ENCODE results near the gene TNFRSF19. TPM values are rescaled to one million over a fixed set of nuclear protein-coding genes. Genes with fewer than 3 reads are reported as not detected.

TNFRSF19 gene
- total and polyA plus RNA-seq, 2 of the 4 experiments (the other 2 are of a cell fraction), result 18.6 to 26.3 TPM

- H3K23ac ChIP-seq (ENCODE audit: low read depth, low read length), result no peak overlapping the region
- H3K27me3 ChIP-seq (ENCODE audit: control insufficient read depth, insufficient read depth, low read length), result no peaks in the 10 kb centered on the region
- ATAC-seq (ENCODE audit: low read depth), result no peak
- no peak overlapping the region for H3K18ac ChIP-seq (ENCODE audit: low read depth, low read length)
- H3K9me3 ChIP-seq (ENCODE audit: control insufficient read depth, insufficient read depth, low read length), result no peaks in the 10 kb centered on the region
- H4K20me1 ChIP-seq (ENCODE audit: insufficient read depth, low read length), result no peaks in the 10 kb centered on the region
- no peak overlapping the region for H2AK9ac ChIP-seq (replicated peaks; ENCODE audit: low read depth, low read length, poor library complexity)
- H4K8ac ChIP-seq (ENCODE audit: low read depth in 2 of 2, low read length in 2 of 2), result no peak overlapping the region
- peaks cover 2% of the 10 kb centered on the region; the same call in 1 of the 2 replicates for H3K4me1 ChIP-seq (ENCODE audit: control insufficient read depth, insufficient read depth, low read length)
- H2BK20ac ChIP-seq (ENCODE audit: low read depth, low read length), result no peak overlapping the region
- peaks cover 34% of the 10 kb centered on the region for H3K36me3 ChIP-seq (ENCODE audit: control insufficient read depth, insufficient read depth, low read length)
- no peak overlapping the region for H3K56ac ChIP-seq (ENCODE audit: extremely low read depth, insufficient read depth, low read length)
- H2AK5ac ChIP-seq (ENCODE audit: low read depth, low read length), result no peak overlapping the region
- H2BK120ac ChIP-seq (ENCODE audit: low read depth, low read length), result no peak overlapping the region
- in situ Hi-C loops (cut with MboI; ENCODE audit: low sequenced_read_pairs) (no loop called here), dilution Hi-C loops (cut with HindIII; ENCODE audit: low sequenced_read_pairs, unreplicated experiment) (no loop called here), intact Hi-C loops (cut with micrococcal nuclease) (no loop called here)
- no peak overlapping the region for H3K4me2 ChIP-seq (ENCODE audit: low read depth, low read length)
- H3K9me1 ChIP-seq (ENCODE audit: insufficient read depth, low read length), result peaks cover 14% of the 10 kb centered on the region
- H3K9ac ChIP-seq (ENCODE audit: low read depth, low read length), result no peak overlapping the region
- ChIA-PET POLR2A (ENCODE audit: unreplicated experiment) (no interaction called here), CTCF (no interaction called here)
- H3K4ac ChIP-seq (ENCODE audit: low read depth, low read length), result no peak overlapping the region
- TF ChIP-seq RAD21 (IDR thresholded peaks at IDR 0.05; ENCODE audit: low read length), result no peak
- TF ChIP-seq SMC3 (IDR thresholded peaks at IDR 0.05; ENCODE audit: low read depth, low read length), result no peak
- no peak for TF ChIP-seq CTCF (conservative IDR thresholded peaks at IDR 0.05; ENCODE audit: low read depth, low read length)
- no peak for TF ChIP-seq BHLHE40 (IDR thresholded peaks at IDR 0.05; ENCODE audit: low read depth, low read length)
- TF ChIP-seq RCOR1 (IDR thresholded peaks at IDR 0.05; ENCODE audit: insufficient replicate concordance, low read length), result no peak
- no peak overlapping the region for H4K91ac ChIP-seq (ENCODE audit: insufficient read depth, low read depth, low read length)
- peaks cover 4 to 19% of the 10 kb centered on the region in 2 experiments for H3K79me1 ChIP-seq (ENCODE audit: low read depth in 1 of 2, low read length in 2 of 2)
- no peak overlapping the region for H4K5ac ChIP-seq (ENCODE audit: low read depth, low read length)
- H2AFZ ChIP-seq (replicated peaks; ENCODE audit: low read length, poor library complexity), result no peak overlapping the region
- BruUV-seq (replicated peaks), result no TSS peak
- H2BK15ac ChIP-seq (ENCODE audit: low read depth, low read length), result no peak overlapping the region
- WGBS, 2 experiments (ENCODE audit: extremely low coverage in 2 of 2, insufficient read length in 1 of 2), result 64% methylated on average over 4 of the region's 9 CpGs; no CpG with 5 or more reads in 1 of the 2 experiments
- no peak overlapping the region for H3K27ac ChIP-seq (ENCODE audit: insufficient read depth, low read length)
- H3K14ac ChIP-seq (replicated peaks; ENCODE audit: low read depth, low read length), result no peak overlapping the region
- H3K4me3 ChIP-seq (ENCODE audit: insufficient read depth, low read depth, low read length), result no peak overlapping the region
- no peak overlapping the region for H2BK5ac ChIP-seq (ENCODE audit: low read depth, low read length, poor library complexity, severe bottlenecking)
- DNase-seq, result no peak
These were observed 67.6 kb downstream of the TNFRSF19 start for GRCh38 chr13:23637829-23638228.

Data from IMR-90 (cell line).